DOHH2 (cell line): Measurements from ENCODE around the gene GAB2.

Experiments
- CTCF ChIP-seq: fragments of 200-600 bp; sonication (generic); IDR thresholded peaks from one replicate; pipeline ENCODE4 v1.5.1; 2014; ENCODE audit warnings: antibody characterized with exemption, mild to moderate bottlenecking, low read depth, low read length; ENCODE audit not compliant: poor library complexity, severe bottlenecking
- EZH2phosphoT487 ChIP-seq: fragments of 200-600 bp; sonication (generic); IDR thresholded peaks from 2 replicates; pipeline ENCODE4 v1.6.1; 2017; ENCODE audit warnings: borderline replicate concordance, mild to moderate bottlenecking, antibody characterized with exemption, low read length, moderate library complexity, mixed read lengths

GRCh38 chr11:78196661-78197091, 220.9 kb downstream of the GAB2 start:
- TF ChIP-seq EZH2phosphoT487: no peak
- no peak for TF ChIP-seq CTCF
